PC-3 (cell line): ENCODE results near the gene SHTN1.

Experiments
- CTCF ChIP-seq: fragments of 300-600 bp; sonication (generic); conservative IDR thresholded peaks from 2 replicates; pipeline ENCODE4 v1.5.1; 2017; ENCODE audit warnings: antibody characterized with exemption, low read depth, mild to moderate bottlenecking, low read length
- EZH2 ChIP-seq: fragments of 300-600 bp; sonication (generic); IDR thresholded peaks from one replicate; pipeline ENCODE4 v1.6.1; 2017; ENCODE audit warnings: antibody characterized with exemption, mild to moderate bottlenecking, low read length; ENCODE audit not compliant: unreplicated experiment

GRCh38 chr10:117001144-117001543 is 3.8 kb downstream of the SHTN1 start:
- TF ChIP-seq CTCF: no peak
- TF ChIP-seq EZH2: no peak
